Gastrocnemius medialis (tissue), 4 donors: ENCODE data around the gene STXBP5L. TPM values are rescaled to one million over a fixed set of nuclear protein-coding genes. Genes with fewer than 3 reads are reported as not detected.

ENCODE experiments used
- ATAC-seq, 2 donors: fragments of 150-250 bp; one replicate each; pipeline ENCODE4 v1.9.1; 2016
- DNase-seq, 2 donors: peaks; one replicate each; pipeline ENCODE4 v3.0.0-alpha.2; 2019
- H3K27ac ChIP-seq, 4 donors: fragments of 200-600 bp; sonication (generic); 1 replicate in 1 of 4; 2 replicates in 3 of 4; pipeline ENCODE4 v1.5.1; 2016 to 2018; ENCODE audit warnings: mild to moderate bottlenecking in 2 of 4, moderate library complexity in 1 of 4
- H3K27me3 ChIP-seq, 3 donors: fragments of 200-600 bp; sonication (generic) in 2 of 3; 1 replicate in 1 of 3; 2 replicates in 2 of 3; pipeline versions ENCODE4 v1.5.1 to v1.6.0; 2016 to 2019; ENCODE audit warnings: mild to moderate bottlenecking in 1 of 3, moderate library complexity in 1 of 3
- H3K36me3 ChIP-seq, 2 donors: fragments of 200-600 bp; sonication (generic) in 1 of 2; one replicate each; pipeline ENCODE4 v1.5.1; 2017 to 2018
- H3K4me1 ChIP-seq, 2 donors: fragments of 200-600 bp; sonication (generic) in 1 of 2; one replicate each; pipeline ENCODE4 v1.5.1; 2016 to 2017; ENCODE audit warnings: mild to moderate bottlenecking in 2 of 2
- H3K4me3 ChIP-seq, 4 donors: fragments of 200-600 bp; sonication (generic) in 3 of 4; 1 replicate in 1 of 4; 2 replicates in 3 of 4; pipeline ENCODE4 v1.5.1; 2016 to 2019; ENCODE audit warnings: mild to moderate bottlenecking in 2 of 4
- H3K9me3 ChIP-seq, 3 donors: fragments of 200-600 bp; sonication (generic) in 2 of 3; 1 replicate in 1 of 3; 2 replicates in 2 of 3; pipeline ENCODE4 v1.5.1; 2016 to 2019
- POLR2A ChIP-seq, 2 donors: fragments of 450-650 bp; IDR thresholded peaks; one replicate each; pipeline ENCODE4 v1.6.1; 2017; ENCODE audit warnings: antibody characterized with exemption in 2 of 2, mild to moderate bottlenecking in 2 of 2, moderate library complexity in 2 of 2
- in situ Hi-C, 4 donors: fragments of 200-750 bp; cut with MboI; loops; one replicate each; pipeline versions ENCODE4 v1.15.0 to v1.8.0; 2017; ENCODE audit warnings: low sequenced_read_pairs in 4 of 4
- intact Hi-C: fragments of 100-400 bp; cut with DNase I; formaldehyde crosslinking; loops from one replicate; pipeline ENCODE4 v1.15.1; 2023; ENCODE audit warnings: low total_unique reads
- total RNA-seq, 4 donors: library from RNA; depleted of rRNA; stranded (reverse); fragments of >200 nt; gene quantifications; one replicate each; pipeline versions ENCODE4 v1.1.0 to v1.2.3, GENCODE V29; 2016
- TF ChIP-seq, protein P1 (sequence below), 5 experiments: fragments of 450-650 bp in 3 of 5; fragments of 200-600 bp in 2 of 5; sonication (generic) in 2 of 5; IDR thresholded peaks in 4 of 5; conservative IDR thresholded peaks in 1 of 5; 1 replicate in 4 of 5; 2 replicates in 1 of 5; pipeline ENCODE4 v1.5.1; 2016 to 2019; ENCODE audit warnings: antibody characterized with exemption in 5 of 5, mild to moderate bottlenecking in 3 of 5, moderate library complexity in 3 of 5

Gene STXBP5L
- total RNA-seq, 4 donors from 2014 or later, result not detected

DNA sequence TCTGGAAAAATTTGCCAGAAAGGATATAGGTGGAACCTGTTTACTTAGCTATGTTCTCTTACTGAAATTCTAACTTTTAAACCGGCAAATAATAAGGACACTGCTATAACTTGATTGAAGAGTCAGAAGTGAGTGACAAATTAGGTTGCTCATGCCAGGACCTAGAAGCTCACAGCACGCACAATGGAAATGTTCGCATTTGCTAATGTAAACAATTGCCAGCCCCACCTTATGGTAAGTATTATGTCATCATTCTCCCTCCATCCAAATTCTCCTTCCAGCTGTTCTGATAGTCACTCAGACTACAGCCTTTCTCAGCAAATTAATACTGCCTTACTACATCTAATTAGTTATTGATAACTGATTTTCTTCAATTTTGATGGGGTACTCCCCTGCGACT, 4.8 kb upstream of the STXBP5L start:
- TF ChIP-seq, protein P1, sequence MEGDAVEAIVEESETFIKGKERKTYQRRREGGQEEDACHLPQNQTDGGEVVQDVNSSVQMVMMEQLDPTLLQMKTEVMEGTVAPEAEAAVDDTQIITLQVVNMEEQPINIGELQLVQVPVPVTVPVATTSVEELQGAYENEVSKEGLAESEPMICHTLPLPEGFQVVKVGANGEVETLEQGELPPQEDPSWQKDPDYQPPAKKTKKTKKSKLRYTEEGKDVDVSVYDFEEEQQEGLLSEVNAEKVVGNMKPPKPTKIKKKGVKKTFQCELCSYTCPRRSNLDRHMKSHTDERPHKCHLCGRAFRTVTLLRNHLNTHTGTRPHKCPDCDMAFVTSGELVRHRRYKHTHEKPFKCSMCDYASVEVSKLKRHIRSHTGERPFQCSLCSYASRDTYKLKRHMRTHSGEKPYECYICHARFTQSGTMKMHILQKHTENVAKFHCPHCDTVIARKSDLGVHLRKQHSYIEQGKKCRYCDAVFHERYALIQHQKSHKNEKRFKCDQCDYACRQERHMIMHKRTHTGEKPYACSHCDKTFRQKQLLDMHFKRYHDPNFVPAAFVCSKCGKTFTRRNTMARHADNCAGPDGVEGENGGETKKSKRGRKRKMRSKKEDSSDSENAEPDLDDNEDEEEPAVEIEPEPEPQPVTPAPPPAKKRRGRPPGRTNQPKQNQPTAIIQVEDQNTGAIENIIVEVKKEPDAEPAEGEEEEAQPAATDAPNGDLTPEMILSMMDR (IDR thresholded peaks at IDR 0.05 in 4 of 5, conservative IDR thresholded peaks at IDR 0.05 in 1 of 5), result no peak
- no peak for TF ChIP-seq POLR2A (IDR thresholded peaks at IDR 0.05)
- in situ Hi-C loops (no loop called here), intact Hi-C loops (no loop called here)
- peaks cover 6 to 16% (median 15%) of the 10 kb centered on the region in 3 donors for H3K27me3 ChIP-seq
- H3K9me3 ChIP-seq, result no peaks in the 10 kb centered on the region
- ATAC-seq (no peak), DNase-seq (no peak)
- H3K36me3 ChIP-seq, result no peaks in the 10 kb centered on the region
- H3K4me3 ChIP-seq, result no peak overlapping the region
- H3K4me1 ChIP-seq, result no peaks in the 10 kb centered on the region
- H3K27ac ChIP-seq, result no peak overlapping the region

DNA sequence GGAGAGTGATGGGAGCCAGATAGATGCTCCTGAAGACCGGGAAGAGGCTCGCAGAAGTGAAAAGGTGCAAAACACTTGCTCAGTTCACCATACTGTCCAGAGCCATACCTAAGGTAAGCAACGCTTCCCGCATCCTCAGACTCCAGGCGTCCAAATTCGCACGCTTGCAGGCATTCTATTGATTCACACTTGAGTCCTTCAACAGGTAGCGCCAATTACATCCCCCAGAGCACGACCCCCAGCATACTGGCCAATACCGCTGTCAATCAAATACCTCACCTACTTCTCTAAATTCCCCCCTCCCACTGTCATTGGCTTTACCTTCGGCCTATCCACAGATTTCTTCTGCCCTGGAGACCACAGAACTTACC, 361 bp upstream of the STXBP5L start:
- intact Hi-C loops, result no loop called here
- in situ Hi-C loops, result no loop called here
- DNase-seq (no peak), ATAC-seq (no peak)
- H3K9me3 ChIP-seq, result no peaks in the 10 kb centered on the region
- peak overlapping the region; percentile 25 to 52 (median 48) for H3K4me3 ChIP-seq
- no peaks in the 10 kb centered on the region for H3K36me3 ChIP-seq
- H3K27ac ChIP-seq, result no peak overlapping the region
- peaks cover 36 to 45% (median 44%) of the 10 kb centered on the region in 3 donors for H3K27me3 ChIP-seq
- no peak for TF ChIP-seq POLR2A (IDR thresholded peaks at IDR 0.05)
- TF ChIP-seq, protein P1 (IDR thresholded peaks at IDR 0.05 in 4 of 5, conservative IDR thresholded peaks at IDR 0.05 in 1 of 5), result no peak
- peaks cover 3 to 11% of the 10 kb centered on the region in 2 donors for H3K4me1 ChIP-seq

DNA sequence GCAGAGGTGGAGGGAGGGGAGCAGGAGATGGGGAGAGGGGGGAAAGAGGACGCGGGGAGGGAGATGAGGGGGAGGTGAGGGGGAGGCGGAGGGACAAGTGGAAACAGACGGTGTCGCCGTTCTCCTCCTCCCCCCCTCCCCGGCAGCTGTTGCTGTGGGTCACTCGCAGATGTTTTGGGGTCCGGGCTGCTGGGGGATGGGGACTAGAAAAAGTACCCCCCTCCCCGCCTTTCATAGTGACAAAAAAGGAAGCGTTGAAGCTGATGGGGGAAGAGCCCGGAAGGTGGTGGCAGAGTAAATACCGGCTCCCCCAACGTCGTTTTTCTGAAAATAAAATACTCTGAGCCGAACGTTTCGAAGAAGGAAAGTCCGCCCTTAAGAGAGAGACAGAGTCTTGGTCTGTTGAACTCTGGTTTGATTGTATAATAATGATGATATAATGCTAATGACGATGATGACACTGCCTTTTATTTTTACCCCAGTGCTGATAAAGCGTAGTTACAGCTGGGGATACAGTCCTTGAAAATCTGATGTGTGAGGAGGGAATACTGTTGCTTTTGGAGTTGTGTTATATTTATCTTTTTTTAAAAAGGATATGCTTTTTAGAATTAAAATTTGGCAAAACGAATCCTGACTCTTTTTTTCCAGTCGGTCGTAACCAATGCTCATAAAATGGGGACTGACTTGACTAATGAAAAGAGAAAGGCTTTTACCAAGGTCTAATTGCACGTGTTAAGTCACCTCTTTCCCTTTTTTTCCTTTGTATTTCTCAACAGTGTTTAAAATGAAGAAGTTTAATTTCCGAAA, 993 bp downstream of the STXBP5L start:
- DNase-seq, result no peak
- Histone ChIP-seq H3K27ac (no peak overlapping the region), H3K4me3 (peak overlapping the region; percentile 25 to 52 (median 48)), H3K4me1 (peaks cover 3 to 11% of the 10 kb centered on the region in 2 donors), H3K36me3 (no peaks in the 10 kb centered on the region), H3K27me3 (peaks cover 36 to 45% (median 44%) of the 10 kb centered on the region in 3 donors), H3K9me3 (no peaks in the 10 kb centered on the region)
- in situ Hi-C loops, result no loop called here
- no peak for TF ChIP-seq POLR2A (IDR thresholded peaks at IDR 0.05)
- TF ChIP-seq, protein P1 (IDR thresholded peaks at IDR 0.05 in 4 of 5, conservative IDR thresholded peaks at IDR 0.05 in 1 of 5), result no peak
- intact Hi-C loops, result no loop called here
- ATAC-seq, result no peak

DNA sequence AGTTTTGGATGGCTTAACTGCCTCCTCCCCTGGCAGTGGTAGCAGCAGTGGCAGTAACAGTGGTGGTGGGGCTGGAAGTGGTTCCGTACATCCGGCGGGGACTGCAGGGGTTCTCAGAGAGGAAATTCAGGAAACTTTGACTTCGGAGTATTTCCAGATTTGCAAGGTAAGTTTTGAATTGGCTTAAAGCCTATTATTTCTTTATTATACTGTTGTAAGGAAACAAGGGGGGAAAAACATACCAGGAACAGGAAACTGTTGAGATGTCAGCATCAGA, 1.5 kb downstream of the STXBP5L start:
- in situ Hi-C loops, result no loop called here
- Histone ChIP-seq H3K9me3 (no peaks in the 10 kb centered on the region), H3K27ac (no peak overlapping the region), H3K4me1 (peaks cover 3 to 11% of the 10 kb centered on the region in 2 donors), H3K36me3 (no peaks in the 10 kb centered on the region), H3K27me3 (peaks cover 36 to 45% (median 44%) of the 10 kb centered on the region in 3 donors), H3K4me3 (peak overlapping the region in 1 of 4 donors; percentile 52)
- intact Hi-C loops, result no loop called here
- ATAC-seq, result no peak
- DNase-seq, result no peak
- TF ChIP-seq, protein P1 (IDR thresholded peaks at IDR 0.05 in 4 of 5, conservative IDR thresholded peaks at IDR 0.05 in 1 of 5), result no peak
- TF ChIP-seq POLR2A (IDR thresholded peaks at IDR 0.05), result no peak
